Measurements from ENCODE around the gene CCDC92.

Gene CCDC92

GRCh38 chr12:123972457-123973401 is at the start of gene CCDC92, which contains the start of gene ZNF664:
TSS of gene CCDC92 (minus strand) at chr12:123972831. CDS start at chr12:123944305, 28,526 bp downstream.
TSS of gene ZNF664 (plus strand) at chr12:123973215. CDS start at chr12:124012145, 38,930 bp downstream.
- peak; percentile 94 for DNase-seq (ENCODE audit: low spot score)

- DNase-seq (ENCODE audit: low spot score) = no peak
Observed at GRCh38 chr12:124022161-124022560, 49.5 kb upstream of the CCDC92 start.

DNA sequence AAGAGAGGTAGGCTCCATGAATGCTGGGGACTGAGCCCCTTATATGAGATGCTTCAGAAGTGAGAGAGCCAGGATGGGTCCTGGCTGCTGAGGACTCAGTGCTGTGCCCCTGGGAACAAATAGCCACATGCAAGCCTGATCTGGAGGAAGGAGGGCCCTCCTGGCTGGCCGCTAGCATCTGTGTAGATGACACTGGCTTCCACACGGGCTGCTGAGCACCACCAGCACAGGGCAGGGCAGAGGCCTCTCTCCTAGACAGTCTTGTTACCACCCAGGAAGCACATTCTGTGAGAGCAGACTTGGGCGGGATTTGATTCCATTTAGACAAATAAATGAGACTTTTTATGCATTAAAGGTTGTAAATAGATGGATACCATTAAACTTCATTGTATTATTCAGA is 48.4 kb upstream of the CCDC92 start:
- no peak for DNase-seq (ENCODE audit: low spot score)

GRCh38 chr12:124020514-124020949 is 47.9 kb upstream of the CCDC92 start:
- no peak for DNase-seq (ENCODE audit: low spot score)

DNA sequence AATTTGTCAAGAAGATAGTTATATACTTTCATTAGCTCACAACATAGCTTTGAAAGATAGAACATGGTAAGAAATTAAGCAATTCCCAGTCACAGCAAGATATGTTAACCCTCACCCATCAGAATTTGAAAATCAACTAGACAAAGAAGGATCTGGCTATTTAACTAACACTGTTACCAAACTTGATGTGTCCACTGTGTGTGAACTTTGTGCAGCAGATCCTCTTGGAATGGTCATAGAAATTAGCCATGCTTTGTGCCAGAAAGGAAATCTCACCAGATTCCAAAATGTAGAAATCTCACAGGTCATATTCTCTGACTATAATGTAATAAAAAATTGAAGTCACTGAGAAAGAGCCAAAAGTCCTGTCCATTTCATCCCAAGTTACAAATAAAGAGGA is 46.5 kb upstream of the CCDC92 start:
- DNase-seq (ENCODE audit: low spot score) = no peak

GRCh38 chr12:124018539-124018938 is 45.9 kb upstream of the CCDC92 start:
- no peak for DNase-seq (ENCODE audit: low spot score)

DNA sequence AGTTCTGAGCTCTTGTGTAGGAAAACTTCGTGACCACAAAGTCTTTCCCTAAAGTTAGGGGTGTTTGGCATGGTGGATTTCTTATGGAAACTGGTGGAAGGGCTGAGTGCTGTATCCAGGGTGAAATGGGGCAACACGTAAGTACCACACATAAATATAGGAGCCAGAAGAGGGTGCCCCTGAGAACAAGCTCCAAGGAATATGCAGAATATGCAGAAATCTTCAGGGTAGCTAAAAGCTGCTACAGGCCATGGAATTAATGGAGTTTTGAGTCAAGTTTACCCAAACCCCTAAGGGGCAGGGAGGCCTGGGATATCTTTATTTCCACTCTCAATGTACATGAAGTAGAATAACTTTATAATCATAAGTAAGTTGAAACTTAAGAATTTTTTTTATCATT is 44.4 kb upstream of the CCDC92 start:
- DNase-seq (ENCODE audit: low spot score) = no peak

DNA sequence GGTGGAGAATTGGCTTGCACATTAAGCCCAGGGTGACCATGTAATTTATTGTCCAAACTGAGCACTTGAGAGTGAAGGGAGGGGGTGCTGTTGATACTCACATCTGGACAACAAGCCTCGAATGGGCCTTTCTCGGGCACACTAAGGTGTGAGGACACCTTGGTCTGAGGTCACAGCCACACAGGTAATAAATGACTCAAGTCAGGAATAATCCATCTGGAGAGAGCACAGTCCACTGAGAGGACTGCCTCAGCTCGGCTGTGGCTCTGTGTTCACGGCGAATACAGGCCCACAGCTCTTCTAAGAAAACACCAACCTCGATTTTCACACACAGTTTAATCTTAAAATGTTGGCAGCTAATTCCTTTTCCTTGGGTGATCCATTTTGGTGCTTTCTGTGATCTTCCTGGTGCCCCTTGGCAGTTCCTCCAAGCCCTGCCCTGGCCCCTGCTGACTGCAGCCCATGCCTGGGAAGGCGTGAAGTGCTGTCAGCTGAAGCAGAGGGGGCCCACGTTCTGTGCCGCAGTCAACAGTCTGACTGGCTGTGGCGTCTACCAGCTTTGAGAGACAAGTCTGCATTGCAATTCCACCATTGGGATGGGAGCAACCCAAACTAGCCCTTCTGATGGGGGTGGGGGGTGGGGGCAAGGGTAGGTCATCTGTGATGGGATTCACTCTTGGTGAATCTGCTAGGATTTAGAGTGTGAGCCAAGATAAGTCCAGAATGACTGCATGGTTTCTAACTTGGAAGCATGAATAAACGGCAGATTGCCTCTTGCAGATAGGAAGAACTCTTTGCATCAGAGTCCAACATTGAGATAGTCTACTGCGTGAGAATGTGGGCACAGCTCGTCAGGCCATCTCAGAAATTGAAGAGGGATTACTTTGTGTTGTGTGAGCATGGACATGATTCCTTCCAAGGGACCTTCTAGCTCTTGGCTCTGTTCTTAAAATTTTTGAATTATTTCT is 43.1 kb upstream of the CCDC92 start:
- no peak for DNase-seq (ENCODE audit: low spot score)

DNA sequence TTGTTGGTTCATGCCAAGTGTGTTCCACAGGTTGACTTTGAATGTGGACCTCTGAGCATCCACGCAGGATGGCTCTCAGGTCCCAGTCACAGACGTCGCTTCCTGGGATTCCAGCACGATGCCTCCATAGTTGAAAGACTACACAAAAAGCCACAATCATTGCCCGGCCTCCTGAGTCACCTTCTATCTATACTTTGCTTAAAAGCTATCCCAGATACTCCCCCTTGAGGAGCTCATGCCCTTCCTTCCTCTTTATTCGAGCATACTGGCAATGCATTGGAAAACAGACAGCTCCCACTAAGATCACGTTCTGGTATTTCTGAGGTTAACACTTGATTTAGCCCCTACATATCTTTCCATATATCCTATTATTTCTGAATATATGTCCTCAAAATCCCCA is 40.4 kb upstream of the CCDC92 start:
- no peak for DNase-seq (ENCODE audit: low spot score)

GRCh38 chr12:124011435-124012115 is 38.9 kb upstream of the CCDC92 start:
- no peak for DNase-seq (ENCODE audit: low spot score)

DNA sequence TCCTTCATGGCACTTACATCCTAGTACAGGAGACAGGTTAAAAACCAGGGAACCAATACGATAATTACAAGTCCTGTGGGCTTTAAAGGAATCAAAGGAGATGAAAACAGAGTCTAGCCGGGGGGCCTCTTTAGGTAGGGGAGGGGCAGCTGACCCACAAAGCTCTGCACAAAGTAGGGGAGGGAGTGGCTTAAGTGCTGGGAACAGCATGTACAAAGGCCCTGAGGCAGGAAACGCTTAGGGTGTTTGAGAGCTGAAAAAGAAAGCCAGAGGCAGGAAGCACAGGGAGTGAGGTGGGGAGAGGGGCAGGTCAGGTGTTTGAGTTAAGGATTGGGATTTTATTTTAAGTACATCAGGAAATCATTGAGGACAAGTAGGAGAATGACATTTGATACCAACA is 38.1 kb upstream of the CCDC92 start:
- DNase-seq (ENCODE audit: low spot score) = no peak

- no peak for DNase-seq (ENCODE audit: low spot score)
Observed at GRCh38 chr12:124009781-124010180, 37.1 kb upstream of the CCDC92 start.

DNA sequence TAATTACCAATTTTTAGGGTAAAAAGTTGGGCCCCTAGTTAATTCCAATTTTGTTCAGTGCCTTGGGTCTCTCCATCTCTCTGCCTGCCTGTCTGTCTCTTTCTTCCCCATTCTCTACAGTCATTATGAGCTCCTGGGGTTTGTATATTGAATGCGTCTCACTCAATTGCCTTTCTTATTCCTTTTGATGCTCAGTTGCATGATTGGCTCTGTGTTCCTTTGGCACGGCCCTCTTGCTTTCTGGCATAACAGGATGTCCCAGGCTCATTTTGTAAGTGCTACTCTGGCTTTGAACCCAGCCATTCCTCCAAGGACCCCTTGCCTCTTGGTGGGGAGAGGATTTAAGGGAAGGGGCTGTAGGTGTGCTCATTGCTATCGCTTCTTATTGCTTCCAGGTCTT is 36.0 kb upstream of the CCDC92 start:
- no peak for DNase-seq (ENCODE audit: low spot score)

DNA sequence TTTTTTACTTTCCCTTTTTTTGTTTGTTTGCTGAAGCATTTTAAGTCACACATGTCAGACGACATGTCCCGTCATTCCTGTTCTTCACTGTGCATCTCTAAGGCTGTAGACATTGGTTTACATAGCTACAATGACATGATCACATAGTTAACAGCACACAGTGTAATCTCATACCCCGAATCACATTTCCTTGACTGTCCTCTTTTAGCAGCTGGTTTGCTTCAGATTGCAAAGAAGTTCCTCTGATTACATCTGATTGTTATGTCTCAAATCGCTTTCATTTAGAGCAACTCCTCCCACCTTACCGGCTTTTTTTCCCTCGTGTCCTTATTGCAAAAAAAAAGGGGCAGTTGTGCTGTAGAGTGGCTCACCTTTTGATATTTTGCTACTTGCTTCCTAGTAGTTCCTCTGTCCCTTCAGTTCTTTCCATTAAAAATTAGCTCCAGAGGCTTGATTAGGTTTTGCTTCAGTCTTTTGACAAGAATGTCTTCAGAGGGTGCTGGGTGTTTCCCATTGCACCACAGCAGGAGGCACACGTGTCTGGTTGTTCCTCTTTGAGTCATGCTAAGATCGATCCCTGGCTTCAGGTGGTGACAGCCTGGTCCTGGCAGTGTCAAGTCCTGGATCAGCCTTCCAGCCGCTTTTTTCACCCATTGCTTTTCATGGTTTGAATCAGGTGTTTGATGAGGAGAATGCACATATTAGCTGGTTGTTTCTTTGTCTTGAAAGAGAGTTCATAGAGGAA is 35.4 kb upstream of the CCDC92 start:
- DNase-seq (ENCODE audit: low spot score) = no peak

GRCh38 chr12:124006846-124007713 is 34.4 kb upstream of the CCDC92 start:
- DNase-seq (ENCODE audit: low spot score) = no peak

- DNase-seq (ENCODE audit: low spot score) = peak; percentile 15
Observed at GRCh38 chr12:124006085-124006845, 33.6 kb upstream of the CCDC92 start.

- no peak for DNase-seq (ENCODE audit: low spot score)
Observed at GRCh38 chr12:124004233-124004875, 31.7 kb upstream of the CCDC92 start.

GRCh38 chr12:124002654-124003053 is 30.0 kb upstream of the CCDC92 start:
- DNase-seq (ENCODE audit: low spot score) = no peak
